T-cell (primary cell): Measurements from ENCODE around the gene RUNX3. TPM values are rescaled to one million over a fixed set of nuclear protein-coding genes. Genes with fewer than 3 reads are reported as not detected.
"Not testable (repeated sequence)": the region's sequence is repeated elsewhere in the genome, so short reads cannot be mapped to it uniquely, and the experiment has no call there.

ENCODE experiments used
- ATAC-seq, 4 experiments: fragments of 200-7000 bp in 3 of 4; fragments of 150-1000 bp in 1 of 4; cut with Tn5 transposase; replicated peaks in 1 of 4; 1 replicate in 3 of 4; 2 replicates in 1 of 4; pipeline ENCODE4 v1.10.0; 2021; ENCODE audit warnings: moderate library complexity in 3 of 4, mild to moderate bottlenecking in 2 of 4, moderate number of reproducible peaks in 1 of 4
- CTCF ChIA-PET, 2 donors: fragments of 300-600 bp; sonication (Branson Sonifier 250); formaldehyde crosslinking; loops; one replicate each; lab custom pipeline; 2022; ENCODE audit warnings: antibody characterized with exemption in 2 of 2; lab: Charles Lee
- POLR2A ChIA-PET, 2 donors: fragments of 300-600 bp; sonication (Branson Sonifier 250); formaldehyde crosslinking; loops; one replicate each; lab custom pipeline; 2022; ENCODE audit warnings: antibody characterized with exemption in 2 of 2; lab: Charles Lee
- DNase-seq, 35 experiments: peaks; one replicate each; pipeline versions ENCODE4 v3.0.0 to v3.0.0-alpha.2; 2013 to 2023
- H3K27ac ChIP-seq: one replicate; pipeline ENCODE4 v1.5.1; 2013; ENCODE audit warnings: low read length
- H3K27me3 ChIP-seq, 2 experiments: replicated peaks in 1 of 2; 1 replicate in 1 of 2; 2 replicates in 1 of 2; pipeline versions ENCODE4 v1.6.1 to v1.7.0; 2013; ENCODE audit warnings: low read length in 1 of 2, mixed read lengths in 1 of 2; ENCODE audit not compliant: control insufficient read depth in 2 of 2, insufficient read depth in 2 of 2; ENCODE audit errors: extremely low read depth in 1 of 2
- H3K36me3 ChIP-seq, 2 donors: 1 replicate in 1 of 2; 2 replicates in 1 of 2; pipeline versions ENCODE4 v1.6.1 to v1.7.0; 2013; ENCODE audit warnings: low read length in 1 of 2; ENCODE audit not compliant: control insufficient read depth in 2 of 2, insufficient read depth in 1 of 2; ENCODE audit errors: extremely low read depth in 1 of 2
- H3K4me1 ChIP-seq, 2 experiments: 1 replicate in 1 of 2; 2 replicates in 1 of 2; pipeline versions ENCODE4 v1.6.1 to v1.7.0; 2013; ENCODE audit warnings: low read length in 2 of 2, mixed read lengths in 1 of 2; ENCODE audit not compliant: insufficient read depth in 2 of 2, control insufficient read depth in 1 of 2; ENCODE audit errors: extremely low read depth in 1 of 2
- H3K4me3 ChIP-seq, 2 donors: 1 replicate in 1 of 2; 2 replicates in 1 of 2; pipeline versions ENCODE4 v1.5.1 to v1.7.0; 2013; ENCODE audit warnings: mild to moderate bottlenecking in 2 of 2, low read length in 1 of 2, moderate library complexity in 1 of 2; ENCODE audit not compliant: control insufficient read depth in 1 of 2; ENCODE audit errors: extremely low read depth in 1 of 2
- H3K9me3 ChIP-seq: 2 replicates; pipeline ENCODE4 v1.7.0; 2013
- H3K27ac Mint-ChIP-seq, 2 donors: one replicate each; pipeline ENCODE4 v1.8.0; 2020 to 2021; ENCODE audit warnings: mild to moderate bottlenecking in 2 of 2, mixed read lengths in 2 of 2
- H3K27me3 Mint-ChIP-seq, 2 donors: one replicate each; pipeline ENCODE4 v1.8.0; 2021 to 2022; ENCODE audit warnings: mixed read lengths in 2 of 2
- H3K36me3 Mint-ChIP-seq: one replicate; pipeline ENCODE4 v1.8.0; 2021; ENCODE audit warnings: mixed read lengths
- H3K4me1 Mint-ChIP-seq, 3 donors: one replicate each; pipeline ENCODE4 v1.8.0; 2020 to 2022; ENCODE audit warnings: mixed read lengths in 3 of 3, mild to moderate bottlenecking in 1 of 3
- H3K4me3 Mint-ChIP-seq, 3 donors: one replicate each; pipeline ENCODE4 v1.8.0; 2020 to 2022; ENCODE audit warnings: mild to moderate bottlenecking in 3 of 3, mixed read lengths in 3 of 3, moderate library complexity in 3 of 3
- H3K9me3 Mint-ChIP-seq, 3 donors: one replicate each; pipeline ENCODE4 v1.8.0; 2020 to 2022; ENCODE audit warnings: mixed read lengths in 3 of 3
- WGBS: methylation state at CpG from one replicate; pipeline ENCODE4 v1.1.5; 2013; ENCODE audit warnings: missing lambda C conversion rate; ENCODE audit not compliant: insufficient coverage; 5-methylcytosine and 5-hydroxymethylcytosine counted together
- total RNA-seq, 35 experiments: library from RNA in 6 of 35; stranded (reverse) in 6 of 35; fragments of 120-200 nt in 1 of 35; gene quantifications; one replicate each; pipeline versions ENCODE4 v1.2.1 to v1.2.4 and lab custom pipeline; 2013 to 2026

RUNX3 gene
- total RNA-seq, 5 donors from 2014 or later (not counting 1 experiment from before 2014, with no cell fraction given), result 140 to 220 (median 145) TPM

GRCh38 chr1:24908591-24909259, 21.4 kb downstream of the RUNX3 start:
- POLR2A ChIA-PET, result interaction anchor here (0.5 to 0.9 kb wide), 3 partner anchors 15 to 586 kb away, joined by 3 read pairs; no protein-coding TSS in a partner anchor
- peak overlapping the region; percentile 93 to 97 for H3K27ac Mint-ChIP-seq
- peaks cover 42 to 91% of the 10 kb centered on the region in 2 donors for H3K36me3 ChIP-seq
- H3K27ac ChIP-seq, result peak overlapping the region; percentile 96
- CTCF ChIA-PET, result interaction anchor here in 1 of 2 donors (0.7 kb wide), 1 partner anchor 193 kb away, joined by 3 read pairs; no protein-coding TSS in a partner anchor
- no peak overlapping the region for H3K4me3 ChIP-seq
- H3K9me3 ChIP-seq, result no peaks in the 10 kb centered on the region
- DNase-seq (no peak), ATAC-seq (no peak)
- H3K4me1 Mint-ChIP-seq, result peaks cover 45 to 70% (median 64%) of the 10 kb centered on the region in 3 donors
- no peaks in the 10 kb centered on the region for H3K27me3 Mint-ChIP-seq
- peaks cover 0 to 97% of the 10 kb centered on the region in 2 experiments for H3K4me1 ChIP-seq
- H3K27me3 ChIP-seq, result no peaks in the 10 kb centered on the region
- no peaks in the 10 kb centered on the region for H3K9me3 Mint-ChIP-seq
- peaks cover 46% of the 10 kb centered on the region for H3K36me3 Mint-ChIP-seq
- H3K4me3 Mint-ChIP-seq, result no peak overlapping the region
- 100% methylated on average over 4 of the region's 7 CpGs for WGBS

- DNase-seq, result peak in 1 of 35 experiments; percentile 14
These were observed 22.3 kb downstream of the RUNX3 start for GRCh38 chr1:24907587-24908294.

GRCh38 chr1:24906760-24907490, 23.2 kb downstream of the RUNX3 start:
- no peaks in the 10 kb centered on the region for H3K27me3 Mint-ChIP-seq
- no peaks in the 10 kb centered on the region for H3K9me3 Mint-ChIP-seq
- no peak overlapping the region for H3K4me3 Mint-ChIP-seq
- CTCF ChIA-PET, result no interaction called here
- no peak for ATAC-seq
- POLR2A ChIA-PET, result no interaction called here
- Histone ChIP-seq H3K36me3 (peaks cover 42 to 91% of the 10 kb centered on the region in 2 donors), H3K9me3 (no peaks in the 10 kb centered on the region), H3K4me3 (no peak overlapping the region), H3K4me1 (peaks cover 0 to 97% of the 10 kb centered on the region in 2 experiments), H3K27me3 (no peaks in the 10 kb centered on the region), H3K27ac (peak overlapping the region; percentile 40)
- H3K27ac Mint-ChIP-seq, result no peak overlapping the region
- peak in 2 of 35 experiments; percentile 10 to 13 for DNase-seq
- WGBS, result 88% methylated on average over 13 of the region's 20 CpGs
- peaks cover 47% of the 10 kb centered on the region for H3K36me3 Mint-ChIP-seq
- H3K4me1 Mint-ChIP-seq, result peaks cover 32 to 54% (median 53%) of the 10 kb centered on the region in 3 donors

More at GRCh38 chr1:24907587-24908294, 22.3 kb downstream of the RUNX3 start:
- H3K27me3 ChIP-seq, POLR2A ChIA-PET, H3K9me3 Mint-ChIP-seq, H3K4me3 ChIP-seq, CTCF ChIA-PET, H3K27ac ChIP-seq, ATAC-seq, H3K27me3 Mint-ChIP-seq, H3K9me3 ChIP-seq: not testable (repeated sequence)
- Mint-ChIP-seq H3K27ac (peak overlapping the region; percentile 71 to 97), H3K36me3 (peaks cover 49% of the 10 kb centered on the region), H3K4me3 (peak overlapping the region in 1 of 3 donors; percentile 10), H3K4me1 (peaks cover 40 to 61% (median 59%) of the 10 kb centered on the region in 3 donors)
- WGBS, result 93% methylated on average over 52 of the region's 57 CpGs
- Histone ChIP-seq H3K4me1 (peaks cover 0 to 97% of the 10 kb centered on the region in 2 experiments), H3K36me3 (peaks cover 39 to 91% of the 10 kb centered on the region in 2 donors)

GRCh38 chr1:24905979-24906720, 23.9 kb downstream of the RUNX3 start:
- Mint-ChIP-seq H3K4me3 (no peak overlapping the region), H3K27me3 (no peaks in the 10 kb centered on the region)

DNA sequence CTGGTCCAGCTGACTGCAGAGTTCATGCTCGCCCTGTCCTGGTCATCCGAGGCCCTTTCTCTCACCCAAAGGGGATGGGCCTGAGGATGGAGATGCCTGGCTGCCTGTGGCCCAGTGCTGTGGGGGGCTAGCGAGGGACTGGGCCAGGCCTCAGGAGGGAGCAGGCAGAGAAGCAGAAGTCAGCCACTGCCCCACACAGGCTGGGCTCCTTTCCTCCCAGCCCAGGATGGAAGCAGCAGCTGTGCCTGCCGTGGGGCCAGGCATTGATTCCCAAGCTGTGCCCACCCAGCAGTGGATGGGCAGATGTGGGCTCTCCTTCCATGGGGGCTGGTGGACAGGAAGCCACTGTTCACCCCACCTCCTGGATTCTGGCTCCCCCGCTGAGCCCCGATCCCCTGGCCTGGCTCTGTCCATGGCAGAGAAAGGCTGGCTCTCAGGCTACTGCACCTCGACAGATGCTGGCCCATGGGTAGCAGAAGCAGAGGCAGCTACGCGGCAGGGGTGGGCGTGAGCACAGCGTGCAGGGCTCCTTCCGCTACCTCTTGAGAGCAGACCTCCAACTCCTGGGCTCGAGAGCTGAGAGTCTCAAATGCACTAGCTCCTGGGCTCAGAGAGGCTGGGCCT, 24.6 kb downstream of the RUNX3 start:
- Mint-ChIP-seq H3K4me1 (peaks cover 19 to 47% (median 40%) of the 10 kb centered on the region in 3 donors), H3K27me3 (no peaks in the 10 kb centered on the region), H3K9me3 (no peaks in the 10 kb centered on the region), H3K36me3 (peaks cover 44% of the 10 kb centered on the region), H3K27ac (peak overlapping the region in 1 of 2 donors; percentile 34), H3K4me3 (no peak overlapping the region)
- CTCF ChIA-PET, result interaction anchor here in 1 of 2 donors (0.5 kb wide), 1 partner anchor 564 kb away, joined by 3 read pairs; no protein-coding TSS in a partner anchor
- no peak for ATAC-seq
- peak in 4 of 35 experiments; percentile 0 to 22 (median 6) for DNase-seq
- Histone ChIP-seq H3K27me3 (no peaks in the 10 kb centered on the region), H3K36me3 (peaks cover 35 to 91% of the 10 kb centered on the region in 2 donors), H3K9me3 (no peaks in the 10 kb centered on the region), H3K4me3 (no peak overlapping the region), H3K4me1 (peaks cover 0 to 95% of the 10 kb centered on the region in 2 experiments), H3K27ac (peak overlapping the region; percentile 40)
- POLR2A ChIA-PET, result no interaction called here
- 87% methylated on average over 9 of the region's 13 CpGs for WGBS

More at GRCh38 chr1:24905979-24906720, 23.9 kb downstream of the RUNX3 start:
- Histone ChIP-seq H3K9me3 (no peaks in the 10 kb centered on the region), H3K27ac (peak overlapping the region; percentile 40), H3K36me3 (peaks cover 38 to 92% of the 10 kb centered on the region in 2 donors), H3K4me1 (peaks cover 0 to 97% of the 10 kb centered on the region in 2 experiments), H3K4me3 (no peak overlapping the region), H3K27me3 (no peaks in the 10 kb centered on the region)
- Mint-ChIP-seq H3K9me3 (no peaks in the 10 kb centered on the region), H3K27ac (peak overlapping the region in 1 of 2 donors; percentile 11), H3K4me1 (peaks cover 24 to 51% (median 45%) of the 10 kb centered on the region in 3 donors), H3K36me3 (peaks cover 44% of the 10 kb centered on the region)
- peak in 3 of 35 experiments; percentile 0 to 22 (median 11) for DNase-seq
- no peak for ATAC-seq
- ChIA-PET CTCF (interaction anchor here in 1 of 2 donors (0.5 kb wide), 1 partner anchor 563 kb away, joined by 3 read pairs; no protein-coding TSS in a partner anchor), POLR2A (no interaction called here)
- WGBS, result 94% methylated on average over 13 of the region's 17 CpGs
